Measurements from ENCODE around the gene TMEM131L.

The TMEM131L gene

GRCh38 chr4:153520801-153521329 is 54.7 kb downstream of the TMEM131L start:
- DNase-seq (ENCODE audit: low read depth in 3 of 3): no peak

- no peak for DNase-seq (ENCODE audit: low read depth in 3 of 3)
These were observed 55.3 kb downstream of the TMEM131L start for GRCh38 chr4:153521478-153521877.

GRCh38 chr4:153521999-153522801 is 56.0 kb downstream of the TMEM131L start:
- peak in 1 of 3 experiments; percentile 19 for DNase-seq (ENCODE audit: low read depth in 3 of 3)

GRCh38 chr4:153522802-153523094 is 56.6 kb downstream of the TMEM131L start:
- peak in 1 of 3 experiments; percentile 23 for DNase-seq (ENCODE audit: low read depth in 3 of 3)

GRCh38 chr4:153523164-153523796 is 57.1 kb downstream of the TMEM131L start:
- no peak for DNase-seq (ENCODE audit: low read depth in 3 of 3)

- no peak for DNase-seq (ENCODE audit: low read depth in 3 of 3)
These were observed 57.8 kb downstream of the TMEM131L start for GRCh38 chr4:153523941-153524386.

GRCh38 chr4:153524682-153525081 is 58.5 kb downstream of the TMEM131L start:
- no peak for DNase-seq (ENCODE audit: low read depth in 3 of 3)

GRCh38 chr4:153527690-153528089 is 61.5 kb downstream of the TMEM131L start:
- DNase-seq (ENCODE audit: low read depth in 3 of 3): no peak

- no peak for DNase-seq (ENCODE audit: low read depth in 3 of 3)
These were observed 62.7 kb downstream of the TMEM131L start for GRCh38 chr4:153528705-153529485.

GRCh38 chr4:153529646-153530045 is 63.5 kb downstream of the TMEM131L start:
- DNase-seq (ENCODE audit: low read depth in 3 of 3): no peak

- peak in 1 of 3 experiments; percentile 18 for DNase-seq (ENCODE audit: low read depth in 3 of 3)
These were observed 64.3 kb downstream of the TMEM131L start for GRCh38 chr4:153530284-153530999.

- no peak for DNase-seq (ENCODE audit: low read depth in 3 of 3)
These were observed 64.8 kb downstream of the TMEM131L start for GRCh38 chr4:153531000-153531358.

GRCh38 chr4:153531976-153532626 is 65.9 kb downstream of the TMEM131L start:
- DNase-seq (ENCODE audit: low read depth in 3 of 3): no peak

GRCh38 chr4:153532636-153533035 is 66.5 kb downstream of the TMEM131L start:
- no peak for DNase-seq (ENCODE audit: low read depth in 3 of 3)

GRCh38 chr4:153533387-153533786 is 67.2 kb downstream of the TMEM131L start:
- no peak for DNase-seq (ENCODE audit: low read depth in 3 of 3)

GRCh38 chr4:153534792-153535629 is 68.9 kb downstream of the TMEM131L start:
- no peak for DNase-seq (ENCODE audit: low read depth in 3 of 3)

- DNase-seq (ENCODE audit: low read depth in 3 of 3): no peak
These were observed 69.8 kb downstream of the TMEM131L start for GRCh38 chr4:153535772-153536513.

- DNase-seq (ENCODE audit: low read depth in 3 of 3): no peak
These were observed 71.4 kb downstream of the TMEM131L start for GRCh38 chr4:153537493-153537960.
